GM21526 (cell line): ENCODE data around the gene TBL3.

Experiments
- ATAC-seq: cut with Tn5 transposase; IDR thresholded peaks from one replicate; pipeline ENCODE4 v1.9.1; 2021; ENCODE audit warnings: moderate library complexity; ENCODE audit not compliant: unreplicated experiment, low FRiP score

Gene TBL3

DNA sequence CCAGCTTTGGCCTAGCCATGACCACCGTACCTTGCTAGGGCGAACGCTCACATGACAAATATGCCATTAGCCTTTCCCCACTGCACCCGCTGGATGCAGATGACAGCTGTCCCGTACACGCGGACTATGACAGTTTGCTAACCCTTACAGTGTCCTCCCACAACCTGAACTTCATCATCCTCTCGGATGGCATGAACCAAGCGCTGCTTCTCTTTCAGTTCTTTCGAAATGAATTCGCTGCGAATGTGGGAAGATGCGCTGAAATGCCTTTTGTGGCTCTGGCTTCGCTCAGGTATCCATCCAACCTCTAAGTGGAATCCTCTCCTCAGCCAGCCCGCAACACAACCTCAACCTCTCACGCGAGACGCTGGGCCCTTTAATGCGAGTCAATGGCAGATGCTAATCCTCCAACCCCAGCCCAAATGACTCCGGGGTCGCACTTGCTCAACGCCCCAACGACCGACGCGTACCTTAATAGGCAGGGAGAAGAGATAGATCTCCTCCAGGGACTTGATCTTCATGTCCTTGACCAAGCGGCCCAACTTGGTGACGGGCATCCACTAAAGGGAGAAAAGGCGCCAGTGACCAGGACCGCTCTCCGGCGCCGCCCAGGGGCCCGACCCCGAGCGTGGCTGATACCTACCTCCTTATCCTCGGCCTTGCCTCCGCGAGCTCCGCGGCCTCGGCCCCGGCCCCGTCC, 7.9 kb upstream of the TBL3 start:
- ATAC-seq, result no peak

DNA sequence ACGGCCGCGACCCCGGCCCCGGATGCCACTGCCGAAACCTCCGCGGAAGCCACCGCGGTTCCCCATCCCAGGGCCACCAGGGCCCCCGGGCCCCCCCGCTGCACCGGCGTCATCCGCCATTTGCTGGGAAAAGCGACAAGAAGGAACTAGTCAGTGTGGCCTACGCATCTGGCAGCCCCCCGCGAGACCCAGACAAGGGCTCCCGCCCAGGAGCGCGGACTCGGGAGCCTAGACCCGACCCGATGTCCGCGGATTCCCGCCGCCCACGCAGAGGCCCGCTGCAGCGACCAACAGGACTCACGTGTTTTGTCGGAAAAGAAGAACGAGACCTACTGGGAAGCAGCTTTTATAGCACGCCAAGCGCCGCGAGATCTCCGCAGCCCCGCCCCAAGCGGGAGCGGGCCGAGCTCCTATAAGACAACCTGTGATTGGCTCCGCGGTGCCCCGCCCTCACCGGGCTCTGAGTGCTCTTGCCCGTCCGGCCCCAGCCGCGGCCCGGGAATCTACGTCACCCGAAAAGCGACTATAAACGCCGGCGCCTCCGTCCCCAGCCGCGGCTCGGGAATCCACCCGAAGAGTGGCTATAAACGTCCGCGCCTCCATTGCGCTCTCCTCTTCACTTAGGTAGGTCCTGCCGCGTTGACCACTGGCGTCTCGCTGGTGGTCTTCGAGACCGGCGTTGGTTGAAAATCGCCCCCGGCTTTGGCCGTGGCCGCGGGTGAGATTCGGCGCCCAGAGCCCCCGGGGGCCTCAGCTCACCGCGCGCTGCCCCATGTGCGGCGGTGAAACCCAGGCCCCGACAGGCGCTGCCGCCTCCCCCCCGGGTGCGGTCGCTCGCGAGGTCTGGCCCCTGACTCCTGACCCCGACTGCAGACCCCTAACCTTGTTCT, 7.1 kb upstream of the TBL3 start, which contains the start of gene RPS2:
Gene RPS2, minus strand, starts transcription at position 321 of the 890 bp plus-strand sequence. Its CDS starts 201 bp downstream, at position 120.
- peak; percentile 60 for ATAC-seq

DNA sequence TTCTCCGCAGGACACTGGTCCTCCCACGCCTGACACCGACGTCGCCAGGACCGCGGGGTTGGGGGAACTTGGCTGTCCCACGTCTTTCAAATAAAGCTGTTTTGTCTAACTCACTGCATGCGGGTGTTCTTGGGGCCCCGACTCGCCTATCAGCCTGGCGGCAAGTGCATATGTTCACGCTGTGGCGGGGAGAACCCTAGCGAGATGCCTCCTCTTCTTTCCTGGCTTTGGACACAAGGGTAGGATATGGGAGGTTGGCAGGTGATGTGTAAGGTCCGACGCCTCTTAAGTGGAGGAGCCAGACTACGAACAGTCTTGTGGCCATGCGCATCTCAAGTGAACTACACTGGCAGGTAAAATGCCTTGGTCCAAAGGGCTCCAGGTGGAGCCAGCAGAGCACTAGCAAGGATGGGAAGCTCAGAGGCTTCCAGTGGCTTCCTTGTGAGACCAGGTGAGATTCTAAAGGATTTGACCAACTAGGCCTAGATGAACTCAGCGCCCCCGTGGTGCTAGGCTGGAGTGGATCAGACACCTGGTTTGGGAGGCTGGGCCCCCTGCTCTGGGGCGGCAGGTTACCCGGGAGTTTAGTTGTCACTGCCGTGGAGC, 6.4 kb upstream of the TBL3 start:
- ATAC-seq, result no peak

DNA sequence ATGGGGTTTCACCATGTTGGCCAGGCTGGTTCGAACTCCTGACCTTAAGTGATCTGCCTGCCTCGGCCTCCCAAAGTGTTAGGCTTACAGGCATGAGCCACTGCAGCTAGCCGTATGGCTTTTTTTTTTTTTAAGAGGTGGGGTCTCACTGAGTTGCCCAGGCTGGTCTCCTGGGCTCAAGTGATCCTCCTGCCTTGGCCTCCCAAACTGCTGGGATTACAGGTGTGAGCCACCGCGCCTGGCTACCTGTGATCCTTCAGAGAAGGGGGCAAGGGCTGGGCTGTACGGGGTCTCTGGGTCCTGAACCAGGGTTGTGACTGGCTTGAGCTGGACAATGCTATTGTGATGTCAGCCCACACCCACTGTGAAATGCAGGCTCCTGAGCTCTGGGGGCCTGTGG, 5.4 kb upstream of the TBL3 start, which contains the start of gene RNF151:
Gene RNF151, plus strand, starts transcription at position 397 of the 400 bp plus-strand sequence. CDS start 26 bp downstream, outside the sequence.
- no peak for ATAC-seq

DNA sequence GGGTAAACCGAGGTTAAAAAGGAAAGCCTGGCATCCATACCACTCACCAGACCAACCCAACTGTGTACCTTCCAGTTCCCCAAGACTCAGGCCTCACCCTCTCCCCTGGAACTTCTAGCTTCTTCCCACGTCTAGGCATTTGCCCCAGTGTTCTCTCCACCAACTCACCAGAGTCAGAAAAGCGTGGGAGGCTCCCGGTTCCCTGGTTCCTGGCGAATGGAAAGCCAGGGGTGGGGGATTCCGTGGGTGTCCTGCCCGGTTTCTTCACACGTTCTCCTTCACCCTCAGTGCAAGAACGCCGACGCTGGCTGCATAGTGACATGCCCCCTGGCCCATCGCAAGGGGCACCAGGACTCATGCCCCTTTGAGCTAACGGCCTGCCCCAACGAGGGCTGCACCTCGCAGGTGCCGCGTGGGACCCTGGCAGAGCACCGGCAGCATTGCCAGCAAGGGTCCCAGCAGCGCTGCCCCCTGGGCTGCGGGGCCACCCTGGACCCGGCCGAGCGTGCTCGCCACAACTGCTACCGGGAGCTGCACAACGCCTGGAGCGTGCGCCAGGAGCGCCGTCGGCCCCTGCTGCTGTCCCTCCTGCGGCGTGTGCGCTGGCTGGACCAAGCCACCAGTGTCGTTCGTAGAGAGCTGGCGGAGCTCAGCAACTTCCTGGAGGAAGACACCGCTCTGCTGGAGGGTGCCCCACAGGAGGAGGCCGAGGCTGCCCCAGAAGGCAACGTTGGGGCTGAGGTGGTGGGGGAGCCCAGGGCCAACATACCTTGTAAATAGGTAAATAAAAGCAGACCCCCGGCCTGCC, 3.5 kb upstream of the TBL3 start:
- ATAC-seq, result no peak

DNA sequence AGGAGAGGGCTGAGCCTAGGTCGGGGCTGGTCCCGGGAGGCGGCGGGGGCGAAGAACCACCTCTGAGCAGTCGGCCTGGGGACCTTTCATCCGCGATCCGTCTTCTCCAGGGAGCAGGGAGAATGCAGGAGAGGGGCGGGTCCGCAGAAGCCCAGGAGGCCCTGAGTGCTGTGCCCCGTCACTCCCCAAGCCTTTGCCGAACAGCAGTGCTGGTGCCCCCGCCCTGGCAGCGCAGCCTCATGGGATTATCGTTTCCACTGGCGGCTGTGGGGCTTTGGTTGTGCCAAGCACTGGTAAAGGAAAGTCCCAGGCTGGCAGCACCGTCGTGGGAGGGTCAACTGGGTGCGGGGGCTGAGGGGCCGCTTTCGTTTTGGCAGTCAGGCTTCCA, 631 bp downstream of the TBL3 start:
- ATAC-seq, result no peak

DNA sequence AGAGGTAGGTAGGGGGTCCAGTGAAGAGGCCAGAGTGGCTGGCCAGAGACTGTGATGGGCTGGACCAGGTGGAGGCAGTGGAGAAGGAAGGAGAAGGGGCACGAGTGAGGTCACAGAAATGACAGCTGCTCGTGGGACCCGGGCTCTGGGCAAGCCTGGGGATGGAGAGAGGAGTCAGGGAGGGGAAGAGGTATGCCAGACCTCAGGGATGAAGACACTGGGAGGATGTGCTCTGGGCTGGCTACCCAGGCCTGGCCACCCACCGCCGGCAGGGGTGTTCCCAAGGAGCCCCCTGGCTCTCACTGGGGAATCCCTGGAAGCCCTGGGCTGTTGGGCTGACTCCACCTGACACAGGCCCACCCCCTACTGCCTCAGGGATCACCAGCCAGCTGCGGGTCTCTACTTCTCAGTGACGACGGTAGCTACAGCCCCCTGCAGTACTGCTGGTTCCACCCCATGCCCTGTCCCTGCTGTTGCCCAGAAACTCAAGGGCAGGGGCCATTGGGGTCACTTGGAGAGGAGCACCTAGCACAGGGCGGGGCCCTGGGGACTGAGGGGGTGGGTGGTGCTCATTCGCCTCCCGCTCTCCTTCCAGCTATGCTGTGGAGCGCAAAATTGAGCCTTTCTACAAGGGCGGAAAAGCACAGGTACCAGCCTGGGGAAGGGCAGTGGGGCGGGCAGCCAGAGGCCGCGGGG, 1.8 kb downstream of the TBL3 start:
- ATAC-seq, result no peak

DNA sequence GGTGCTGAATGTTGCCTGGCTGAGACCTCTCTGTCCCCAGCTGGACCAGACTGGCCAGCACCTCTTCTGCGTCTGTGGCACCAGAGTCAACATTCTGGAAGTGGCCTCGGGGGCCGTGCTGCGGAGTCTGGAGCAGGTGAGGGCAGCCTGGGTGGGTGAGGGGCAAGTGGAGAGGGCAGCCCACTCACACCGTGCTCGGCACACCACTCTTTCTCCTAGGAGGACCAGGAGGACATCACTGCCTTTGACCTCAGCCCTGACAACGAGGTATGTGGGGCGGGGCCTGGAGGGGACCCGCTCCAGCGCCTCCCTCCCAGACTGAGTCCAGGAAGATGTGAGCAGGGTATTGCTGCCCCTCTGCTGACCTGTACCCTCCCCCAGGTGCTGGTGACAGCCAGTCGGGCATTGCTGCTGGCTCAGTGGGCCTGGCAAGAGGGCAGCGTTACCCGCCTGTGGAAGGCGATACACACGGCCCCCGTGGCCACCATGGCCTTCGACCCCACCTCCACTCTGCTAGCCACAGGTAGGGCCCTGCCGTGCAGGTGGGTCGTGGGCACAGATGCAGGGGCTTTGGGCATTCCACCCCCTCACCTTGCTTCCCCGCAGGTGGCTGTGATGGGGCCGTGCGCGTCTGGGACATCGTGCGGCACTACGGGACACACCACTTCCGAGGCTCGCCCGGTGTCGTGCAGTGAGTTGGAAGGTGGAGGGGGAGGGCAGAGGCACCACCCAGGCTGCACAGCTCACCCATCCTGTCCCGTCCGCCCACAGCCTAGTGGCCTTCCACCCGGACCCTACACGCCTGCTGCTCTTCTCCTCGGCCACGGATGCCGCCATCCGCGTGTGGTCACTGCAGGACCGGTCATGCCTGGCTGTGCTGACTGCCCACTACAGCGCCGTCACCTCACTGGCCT, 2.6 kb downstream of the TBL3 start:
- no peak for ATAC-seq

DNA sequence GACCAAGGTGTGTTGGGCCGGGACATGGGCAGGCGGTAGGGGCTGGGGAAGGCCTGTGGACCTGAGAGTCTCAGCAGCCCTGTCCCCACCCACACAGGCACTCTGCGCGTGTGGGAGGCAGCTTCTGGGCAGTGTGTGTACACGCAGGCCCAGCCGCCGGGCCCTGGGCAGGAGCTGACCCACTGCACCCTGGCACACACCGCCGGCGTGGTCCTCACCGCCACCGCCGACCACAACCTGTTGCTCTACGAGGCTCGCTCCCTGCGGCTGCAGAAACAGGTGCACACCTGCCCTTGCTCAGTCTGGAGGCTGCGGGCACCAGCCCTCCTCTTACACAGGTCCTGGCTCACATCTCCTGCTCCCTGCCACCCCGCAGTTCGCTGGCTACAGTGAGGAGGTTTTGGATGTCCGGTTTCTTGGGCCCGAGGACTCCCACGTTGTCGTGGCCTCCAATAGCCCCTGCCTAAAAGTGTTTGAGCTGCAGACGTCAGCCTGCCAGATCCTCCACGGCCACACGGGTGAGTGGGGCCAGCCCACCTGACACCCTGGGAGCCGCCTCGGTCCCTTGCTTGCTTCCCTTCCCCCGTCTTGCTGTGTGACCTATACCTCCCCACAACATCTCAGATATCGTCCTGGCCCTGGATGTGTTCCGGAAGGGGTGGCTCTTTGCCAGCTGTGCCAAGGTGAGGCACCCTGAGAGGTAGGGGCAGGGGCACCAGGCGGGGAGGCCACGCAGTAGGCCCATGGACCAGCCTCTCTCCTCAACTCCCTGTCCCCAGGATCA, 3.8 kb downstream of the TBL3 start:
- ATAC-seq, result no peak

DNA sequence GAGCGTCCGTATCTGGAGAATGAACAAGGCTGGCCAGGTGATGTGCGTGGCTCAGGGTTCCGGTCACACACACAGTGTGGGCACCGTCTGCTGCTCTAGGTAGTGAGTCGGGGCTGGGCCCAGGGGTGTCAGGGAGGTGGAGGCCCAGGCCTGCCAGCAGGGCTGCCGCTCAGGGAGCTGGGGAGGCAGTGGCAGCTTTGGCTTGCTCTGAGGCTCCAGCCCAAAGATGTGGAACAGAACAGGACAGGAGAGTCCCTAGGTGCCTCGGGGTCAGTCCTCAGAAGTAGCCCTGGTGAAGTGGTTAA, 4.3 kb downstream of the TBL3 start:
- no peak for ATAC-seq

DNA sequence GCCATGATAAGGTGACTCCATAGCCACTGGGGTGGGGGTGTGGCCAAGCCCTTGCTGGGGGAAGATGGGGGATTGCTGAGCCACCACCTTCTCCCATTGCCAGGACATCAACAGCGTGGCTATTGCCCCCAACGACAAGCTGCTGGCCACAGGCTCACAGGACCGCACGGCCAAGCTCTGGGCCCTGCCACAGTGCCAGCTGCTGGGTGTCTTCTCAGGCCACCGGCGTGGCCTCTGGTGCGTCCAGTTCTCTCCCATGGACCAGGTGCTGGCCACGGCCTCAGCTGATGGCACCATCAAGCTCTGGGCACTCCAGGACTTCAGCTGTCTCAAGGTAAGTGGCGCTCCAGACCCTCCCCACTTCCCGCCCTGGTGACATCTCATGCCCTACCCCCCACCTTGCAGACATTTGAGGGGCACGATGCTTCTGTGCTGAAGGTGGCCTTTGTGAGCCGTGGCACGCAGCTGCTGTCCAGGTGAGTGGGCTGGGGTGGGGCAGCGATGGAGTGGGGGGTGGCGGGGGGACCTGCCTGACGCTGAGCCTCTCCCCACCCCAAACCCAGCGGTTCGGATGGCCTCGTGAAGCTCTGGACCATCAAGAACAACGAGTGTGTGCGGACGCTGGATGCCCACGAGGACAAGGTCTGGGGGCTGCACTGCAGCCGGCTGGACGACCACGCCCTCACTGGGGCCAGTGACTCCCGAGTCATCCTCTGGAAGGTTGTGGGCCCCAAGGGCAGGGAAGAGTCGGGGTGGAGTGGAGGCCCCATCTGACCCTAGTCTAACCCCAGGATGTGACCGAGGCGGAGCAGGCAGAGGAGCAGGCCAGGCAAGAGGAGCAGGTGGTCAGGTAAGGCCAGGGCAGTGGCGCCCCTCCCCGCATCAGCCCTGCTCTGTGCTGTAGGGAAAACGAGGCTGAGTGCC, 5.4 kb downstream of the TBL3 start:
- ATAC-seq, result no peak

DNA sequence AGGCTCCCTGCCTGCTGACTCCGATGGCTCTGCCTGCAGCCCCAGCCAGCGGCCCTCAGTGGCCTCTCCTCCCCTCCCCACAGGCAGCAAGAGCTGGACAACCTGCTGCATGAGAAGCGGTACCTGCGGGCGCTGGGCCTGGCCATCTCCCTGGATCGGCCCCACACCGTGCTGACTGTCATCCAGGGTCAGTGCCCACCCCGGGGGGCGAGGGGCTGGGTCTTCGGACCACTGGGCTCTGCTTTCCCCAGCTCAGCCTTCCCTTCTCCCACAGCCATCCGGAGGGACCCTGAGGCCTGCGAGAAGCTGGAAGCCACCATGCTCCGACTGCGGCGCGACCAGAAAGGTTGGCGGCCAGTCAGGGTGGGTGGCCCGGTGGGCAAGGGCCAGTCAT, 6.0 kb downstream of the TBL3 start:
- no peak for ATAC-seq

DNA sequence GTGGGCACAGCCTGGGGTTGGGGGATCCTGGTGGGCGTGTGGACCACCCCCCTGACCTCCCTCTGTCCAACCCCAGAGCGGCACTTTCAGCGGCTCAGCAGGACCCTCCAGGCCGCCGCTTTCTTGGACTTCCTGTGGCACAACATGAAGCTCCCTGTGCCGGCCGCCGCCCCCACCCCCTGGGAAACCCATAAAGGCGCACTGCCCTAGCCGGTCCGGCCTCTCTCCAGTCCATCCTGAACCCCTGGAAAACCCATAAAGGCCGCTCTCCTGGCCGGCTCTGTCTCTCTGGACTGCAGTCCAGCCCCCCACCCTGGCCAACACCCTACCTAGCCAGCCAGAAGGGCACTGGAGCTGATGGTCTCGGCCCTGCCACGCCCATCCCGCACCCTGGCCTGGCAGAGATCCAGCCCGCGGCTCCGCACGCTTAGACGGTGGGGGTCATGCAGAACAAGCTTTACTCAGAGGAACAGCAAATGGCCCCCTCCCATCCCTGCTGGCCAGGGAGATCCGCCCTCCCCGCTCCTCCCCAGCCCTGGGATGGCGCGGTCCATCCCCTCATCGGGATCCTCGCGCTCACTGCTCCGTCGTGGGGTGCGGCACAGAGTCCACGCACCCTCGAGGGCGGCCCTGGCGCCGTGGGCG, 6.7 kb downstream of the TBL3 start:
- no peak for ATAC-seq

DNA sequence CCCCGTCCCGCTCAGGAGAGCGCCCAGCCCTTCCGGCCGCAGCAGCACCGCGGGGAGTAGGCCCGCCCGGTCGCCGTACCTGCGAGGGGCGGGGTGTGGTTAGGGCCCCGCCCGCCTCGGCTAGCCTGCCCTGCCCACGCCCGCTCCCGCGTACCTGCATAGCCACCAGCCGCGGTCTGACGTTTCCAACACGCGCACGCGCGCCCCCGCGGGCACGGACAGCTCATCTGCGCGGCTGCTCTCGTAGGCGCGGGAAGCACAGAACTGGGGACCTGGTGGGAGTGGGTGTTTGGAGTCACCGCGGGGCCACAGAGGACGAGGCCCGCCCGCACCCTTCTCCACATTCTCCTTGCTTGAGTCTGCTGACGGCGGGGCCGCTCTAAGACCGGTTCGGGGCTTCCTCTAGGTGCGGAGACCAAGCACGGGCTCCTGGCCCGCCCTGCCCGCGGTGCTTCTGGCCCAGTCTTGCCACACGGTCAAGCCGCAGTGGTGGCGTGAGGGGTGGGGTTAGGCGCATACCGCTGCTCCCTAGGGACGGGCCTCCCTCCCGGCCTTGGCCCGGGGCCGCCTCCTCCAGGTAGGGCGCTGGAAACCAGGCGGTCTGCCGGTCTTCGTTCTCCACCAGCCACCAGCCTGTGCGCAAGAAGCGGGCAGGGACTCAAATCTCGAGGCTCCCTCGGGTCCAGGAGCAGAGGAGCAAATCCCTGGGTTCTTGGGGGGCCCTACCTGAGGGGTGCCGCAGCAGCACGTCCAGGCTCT, 7.6 kb downstream of the TBL3 start:
- ATAC-seq, result no peak

DNA sequence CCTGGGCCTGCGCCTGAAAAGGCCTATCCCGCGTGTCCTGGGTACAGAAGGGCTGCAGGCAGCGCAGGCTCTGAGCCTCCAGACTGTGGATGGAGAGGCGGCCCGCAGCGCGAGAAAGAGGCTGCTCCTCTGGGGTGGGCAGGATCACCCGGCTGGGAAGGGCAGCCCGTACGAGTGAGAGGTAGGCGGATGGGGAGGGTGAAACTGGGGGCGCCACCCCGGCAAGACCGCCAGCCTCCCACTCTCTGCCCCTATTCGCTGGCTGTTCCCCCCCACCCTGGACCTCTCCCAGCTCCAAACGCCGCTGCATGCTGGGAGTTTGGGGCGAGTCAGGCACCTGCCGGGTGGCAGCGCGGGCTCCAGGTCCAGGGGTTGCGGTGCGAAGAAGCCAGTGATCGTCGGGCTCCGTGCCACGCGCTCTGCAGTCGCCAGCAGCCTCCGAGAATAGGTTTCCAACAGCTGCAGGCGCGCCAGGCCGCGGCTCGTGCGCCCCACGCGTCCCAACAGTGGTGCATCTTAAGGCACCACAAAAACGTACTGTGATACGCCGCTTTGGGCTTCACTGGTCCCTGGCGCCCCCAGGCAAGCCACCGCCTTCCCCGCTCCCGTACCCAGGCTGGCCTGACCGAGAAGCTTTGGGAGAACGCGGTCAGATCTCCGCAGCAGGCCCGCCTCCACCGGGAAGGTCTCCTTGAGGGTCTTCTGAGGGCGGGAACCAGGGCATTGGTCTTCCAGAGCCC, 8.3 kb downstream of the TBL3 start:
- no peak for ATAC-seq

DNA sequence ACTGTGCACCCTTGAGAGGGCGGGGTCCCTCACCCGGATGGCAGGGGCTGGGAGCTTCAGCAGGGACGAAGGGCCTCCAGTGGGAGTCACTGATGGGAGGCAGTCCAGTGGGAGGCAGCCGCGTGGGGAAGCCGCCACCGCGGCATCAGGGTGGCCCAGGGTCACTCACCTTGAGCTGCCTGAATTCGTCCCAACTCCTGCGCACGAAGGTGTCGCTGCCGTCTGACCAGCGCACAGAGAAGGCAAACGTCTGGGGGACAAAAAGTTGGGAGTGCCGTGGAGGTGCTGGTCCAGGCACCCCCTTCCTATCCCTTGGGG, 8.9 kb downstream of the TBL3 start:
- no peak for ATAC-seq
